ENCODE data around the gene ITGB2. TPM values are rescaled to one million over a fixed set of nuclear protein-coding genes. Genes with fewer than 3 reads are reported as not detected.

The ITGB2 gene
- total RNA-seq, 4 donors from 2014 or later, result 11.2 to 18.8 (median 15.3) TPM

DNA sequence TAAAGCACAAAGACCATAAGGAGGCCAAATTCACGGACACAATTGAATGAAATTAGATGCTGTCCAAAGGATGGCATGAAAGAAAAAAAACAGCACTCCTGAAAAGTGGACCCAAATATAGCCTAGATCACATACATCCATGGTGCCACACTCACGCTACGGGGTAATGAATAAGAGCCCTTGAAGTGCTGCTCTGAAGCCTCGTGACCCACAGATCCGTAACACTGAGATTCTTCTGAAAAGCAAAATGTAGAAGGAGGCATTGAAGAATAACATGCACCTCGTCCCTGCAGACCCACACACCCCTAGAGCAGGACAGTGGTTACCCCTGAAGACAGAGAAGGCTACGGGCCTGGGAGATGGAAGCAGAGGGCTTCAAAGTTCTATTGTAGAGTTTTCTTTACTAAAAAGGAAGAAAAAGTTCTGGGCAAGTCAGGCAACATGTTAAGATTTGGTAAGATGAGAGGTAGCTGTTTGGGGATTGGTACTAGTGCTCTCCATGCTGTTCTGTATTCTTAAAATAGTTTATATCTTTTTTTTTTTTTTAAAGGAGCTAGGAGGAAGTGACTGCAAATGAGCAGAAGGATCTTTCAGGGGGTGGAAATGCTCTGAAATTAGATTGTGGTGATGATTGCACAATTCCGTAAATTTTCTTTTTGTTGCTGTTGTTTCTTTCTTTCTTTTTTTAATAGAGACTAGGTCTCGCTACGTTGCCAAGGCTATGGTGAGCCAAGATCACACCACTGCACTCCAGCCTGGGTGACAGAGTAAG lies 4.1 kb upstream of the ITGB2 start:
- WGBS, result 47% methylated on average over 10 of the region's 10 CpGs
- H3K4me1 ChIP-seq, result peaks cover 44% of the 10 kb centered on the region
- peaks cover 20% of the 10 kb centered on the region for H3K27me3 ChIP-seq
- no peak overlapping the region for H3K4me3 ChIP-seq
- no peaks in the 10 kb centered on the region for H3K36me3 ChIP-seq
- TF ChIP-seq POLR2AphosphoS5 (IDR thresholded peaks at IDR 0.05) (no peak), EP300 (IDR thresholded peaks at IDR 0.05) (no peak), POLR2A (IDR thresholded peaks at IDR 0.05) (no peak)
- TF ChIP-seq, protein P1, sequence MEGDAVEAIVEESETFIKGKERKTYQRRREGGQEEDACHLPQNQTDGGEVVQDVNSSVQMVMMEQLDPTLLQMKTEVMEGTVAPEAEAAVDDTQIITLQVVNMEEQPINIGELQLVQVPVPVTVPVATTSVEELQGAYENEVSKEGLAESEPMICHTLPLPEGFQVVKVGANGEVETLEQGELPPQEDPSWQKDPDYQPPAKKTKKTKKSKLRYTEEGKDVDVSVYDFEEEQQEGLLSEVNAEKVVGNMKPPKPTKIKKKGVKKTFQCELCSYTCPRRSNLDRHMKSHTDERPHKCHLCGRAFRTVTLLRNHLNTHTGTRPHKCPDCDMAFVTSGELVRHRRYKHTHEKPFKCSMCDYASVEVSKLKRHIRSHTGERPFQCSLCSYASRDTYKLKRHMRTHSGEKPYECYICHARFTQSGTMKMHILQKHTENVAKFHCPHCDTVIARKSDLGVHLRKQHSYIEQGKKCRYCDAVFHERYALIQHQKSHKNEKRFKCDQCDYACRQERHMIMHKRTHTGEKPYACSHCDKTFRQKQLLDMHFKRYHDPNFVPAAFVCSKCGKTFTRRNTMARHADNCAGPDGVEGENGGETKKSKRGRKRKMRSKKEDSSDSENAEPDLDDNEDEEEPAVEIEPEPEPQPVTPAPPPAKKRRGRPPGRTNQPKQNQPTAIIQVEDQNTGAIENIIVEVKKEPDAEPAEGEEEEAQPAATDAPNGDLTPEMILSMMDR (IDR thresholded peaks at IDR 0.05), result no peak
- peak overlapping the region; percentile 29 for H3K27ac ChIP-seq
- no peaks in the 10 kb centered on the region for H3K9me3 ChIP-seq
- DNase-seq (ENCODE audit: low spot score in 2 of 2), result no peak

DNA sequence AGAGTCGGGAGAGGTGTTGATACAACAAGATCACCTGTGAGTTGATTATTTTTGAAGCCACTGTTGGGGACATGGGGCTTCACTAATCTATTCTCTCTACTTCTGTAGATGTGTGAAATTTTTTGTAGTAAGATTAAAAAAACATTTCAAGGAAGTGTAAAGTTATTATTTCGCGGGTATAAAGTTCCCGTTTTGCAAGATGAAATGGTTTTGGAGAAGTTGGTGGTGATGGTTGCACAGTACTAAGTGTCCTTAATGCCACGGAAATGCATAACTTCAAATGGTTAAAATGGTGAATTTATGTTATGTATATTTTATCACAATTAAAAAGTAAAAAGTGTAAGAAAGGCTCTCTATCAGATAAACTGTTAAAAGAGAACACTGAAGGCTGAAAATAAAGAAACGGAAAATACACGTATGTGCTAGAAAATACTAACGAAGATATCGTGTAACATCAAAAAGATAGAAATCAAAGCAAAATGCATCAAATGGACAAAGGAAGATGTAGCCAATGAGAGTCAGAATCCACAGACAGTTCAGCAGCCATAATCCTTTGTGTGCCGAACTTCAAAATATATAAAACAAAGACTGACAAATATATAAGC lies 2.9 kb upstream of the ITGB2 start:
- TF ChIP-seq POLR2AphosphoS5 (IDR thresholded peaks at IDR 0.05) (no peak), POLR2A (IDR thresholded peaks at IDR 0.05) (no peak), EP300 (IDR thresholded peaks at IDR 0.05) (no peak)
- TF ChIP-seq, protein P1 (IDR thresholded peaks at IDR 0.05), result no peak

DNA sequence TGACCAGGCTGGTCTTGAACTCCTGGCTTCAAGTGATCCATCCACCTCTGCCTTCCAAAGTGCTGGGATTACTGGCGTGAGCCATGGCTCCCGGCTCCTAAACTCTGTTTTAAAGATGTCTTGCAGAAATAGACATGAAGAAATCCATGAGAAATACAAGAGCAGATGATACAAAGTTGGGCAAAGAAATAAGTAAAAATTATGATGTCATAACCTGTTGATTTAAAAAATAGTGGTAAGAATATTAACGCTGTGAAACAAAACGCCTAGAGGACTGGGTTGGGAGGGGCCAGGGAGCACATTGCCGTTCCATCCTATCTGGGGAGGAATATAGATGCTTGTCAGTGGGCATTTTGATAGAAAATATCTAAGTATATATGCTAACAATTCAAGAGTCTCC lies 1.2 kb upstream of the ITGB2 start:
- no peak for DNase-seq (ENCODE audit: low spot score in 2 of 2)
- H3K9me3 ChIP-seq, result no peaks in the 10 kb centered on the region
- H3K36me3 ChIP-seq, result no peaks in the 10 kb centered on the region
- WGBS, result 69% methylated on average over 5 of the region's 5 CpGs
- no peak overlapping the region for H3K27ac ChIP-seq
- peaks cover 25% of the 10 kb centered on the region for H3K4me1 ChIP-seq
- TF ChIP-seq EP300 (IDR thresholded peaks at IDR 0.05) (no peak), POLR2AphosphoS5 (IDR thresholded peaks at IDR 0.05) (no peak), POLR2A (IDR thresholded peaks at IDR 0.05) (no peak)
- TF ChIP-seq, protein P1 (IDR thresholded peaks at IDR 0.05), result no peak
- H3K4me3 ChIP-seq, result no peak overlapping the region
- peaks cover 17% of the 10 kb centered on the region for H3K27me3 ChIP-seq

More for the DNA sequence above, 2.9 kb upstream of the ITGB2 start:
- Histone ChIP-seq H3K4me3 (no peak overlapping the region), H3K36me3 (no peaks in the 10 kb centered on the region), H3K9me3 (no peaks in the 10 kb centered on the region), H3K27me3 (peaks cover 17% of the 10 kb centered on the region), H3K4me1 (peaks cover 38% of the 10 kb centered on the region), H3K27ac (no peak overlapping the region)
- DNase-seq (ENCODE audit: low spot score in 2 of 2), result no peak
- WGBS, result 82% methylated on average over 10 of the region's 10 CpGs

DNA sequence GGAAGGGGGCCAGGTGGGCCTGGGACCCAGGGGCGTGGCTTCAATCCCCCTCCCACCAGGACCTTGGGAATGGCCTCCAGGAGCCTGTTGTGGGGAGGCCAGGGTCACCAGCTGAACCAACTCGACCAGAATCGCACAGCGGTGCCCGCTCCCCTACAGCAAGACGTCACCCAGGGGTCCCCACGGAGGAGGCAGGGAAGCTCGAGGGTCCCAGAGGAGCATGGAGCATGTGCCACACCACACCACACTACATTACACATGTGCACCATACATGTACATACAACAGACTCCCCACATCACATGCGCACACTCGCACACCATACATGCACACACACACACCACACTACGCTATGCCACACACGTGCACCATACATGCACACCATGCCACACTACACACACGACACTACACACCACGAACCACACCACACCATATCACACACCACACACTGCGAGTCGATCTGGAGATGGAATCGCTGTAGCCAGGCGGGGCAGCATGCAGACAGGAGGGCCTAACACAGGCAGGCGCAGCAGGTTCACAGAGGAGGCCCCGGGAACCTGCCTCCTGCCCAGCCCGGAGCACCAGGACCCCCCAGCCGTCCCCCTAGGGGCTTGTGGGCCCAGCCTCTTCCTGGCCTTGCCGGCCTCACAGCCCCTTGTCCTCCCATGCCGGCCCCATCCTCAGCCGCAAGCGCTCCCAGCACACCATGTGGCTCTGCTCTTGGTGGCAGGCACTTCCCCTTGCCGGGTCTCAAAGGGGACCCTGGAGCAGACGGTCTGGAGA lies 596 bp downstream of the ITGB2 start:
- WGBS, result 69% methylated on average over 13 of the region's 28 CpGs
- H3K4me1 ChIP-seq, result peaks cover 16% of the 10 kb centered on the region
- no peak for TF ChIP-seq POLR2A (IDR thresholded peaks at IDR 0.05)
- H3K27ac ChIP-seq, result no peak overlapping the region
- peaks cover 17% of the 10 kb centered on the region for H3K27me3 ChIP-seq
- H3K9me3 ChIP-seq, result no peaks in the 10 kb centered on the region
- H3K36me3 ChIP-seq, result no peaks in the 10 kb centered on the region
- no peak for DNase-seq (ENCODE audit: low spot score in 2 of 2)
- peak overlapping the region; percentile 35 for H3K4me3 ChIP-seq

DNA sequence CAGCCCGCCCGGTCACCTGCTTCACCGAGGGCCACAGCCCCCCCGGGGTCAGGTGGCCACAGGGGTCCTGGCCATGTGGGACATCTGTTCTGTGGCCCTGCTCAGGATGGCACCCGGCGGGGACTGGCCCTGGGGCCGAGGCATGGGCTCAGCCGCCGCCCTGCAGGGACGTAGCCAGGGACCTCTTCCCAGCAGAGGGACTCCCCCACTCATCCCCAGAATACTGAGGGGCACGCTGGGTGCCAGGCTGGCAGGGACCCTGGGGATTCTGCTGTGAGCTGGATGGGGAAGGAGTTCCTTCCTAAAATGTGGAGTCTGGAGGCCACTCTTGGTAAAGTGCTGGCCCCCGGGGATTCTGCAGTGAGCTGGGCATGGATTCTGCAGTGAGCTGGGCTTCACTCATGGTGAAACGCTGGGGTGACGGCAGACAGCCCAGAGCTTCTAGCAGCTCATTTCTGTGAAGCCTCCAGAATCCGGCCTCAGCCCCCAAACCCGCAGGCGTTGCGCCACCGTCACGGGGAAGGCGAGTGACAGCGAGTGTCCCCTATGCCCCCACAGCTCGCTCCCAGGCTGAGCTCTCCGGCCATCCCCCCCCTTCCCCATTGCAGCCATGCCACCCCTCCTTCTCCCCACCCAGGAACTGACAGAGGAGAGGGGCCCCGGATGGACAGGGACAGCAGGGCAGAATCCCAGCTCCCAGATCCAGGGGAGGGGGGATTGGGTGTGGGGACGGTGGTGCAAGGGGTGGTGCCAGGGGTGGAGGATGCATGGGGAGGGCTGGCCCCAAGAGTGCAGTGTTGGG lies 1.4 kb downstream of the ITGB2 start:
- no peaks in the 10 kb centered on the region for H3K36me3 ChIP-seq
- H3K4me1 ChIP-seq, result peaks cover 9% of the 10 kb centered on the region
- peaks cover 17% of the 10 kb centered on the region for H3K27me3 ChIP-seq
- no peak for TF ChIP-seq EP300 (IDR thresholded peaks at IDR 0.05)
- TF ChIP-seq POLR2AphosphoS5 (IDR thresholded peaks at IDR 0.05), result no peak
- TF ChIP-seq, protein P1 (IDR thresholded peaks at IDR 0.05), result no peak
- TF ChIP-seq POLR2A (IDR thresholded peaks at IDR 0.05), result no peak
- H3K27ac ChIP-seq, result no peak overlapping the region
- no peak for DNase-seq (ENCODE audit: low spot score in 2 of 2)
- WGBS, result 76% methylated on average over 14 of the region's 26 CpGs
- H3K9me3 ChIP-seq, result no peaks in the 10 kb centered on the region
- peak overlapping the region; percentile 35 for H3K4me3 ChIP-seq

Measured in suprapubic skin (tissue), 4 donors.